GM21381 (cell line): ENCODE data around the gene RASSF10.

Experiments
- ATAC-seq: cut with Tn5 transposase; IDR thresholded peaks from one replicate; pipeline ENCODE4 v1.9.1; 2021; ENCODE audit warnings: mild to moderate bottlenecking, moderate library complexity; ENCODE audit not compliant: unreplicated experiment

RASSF10 gene

DNA sequence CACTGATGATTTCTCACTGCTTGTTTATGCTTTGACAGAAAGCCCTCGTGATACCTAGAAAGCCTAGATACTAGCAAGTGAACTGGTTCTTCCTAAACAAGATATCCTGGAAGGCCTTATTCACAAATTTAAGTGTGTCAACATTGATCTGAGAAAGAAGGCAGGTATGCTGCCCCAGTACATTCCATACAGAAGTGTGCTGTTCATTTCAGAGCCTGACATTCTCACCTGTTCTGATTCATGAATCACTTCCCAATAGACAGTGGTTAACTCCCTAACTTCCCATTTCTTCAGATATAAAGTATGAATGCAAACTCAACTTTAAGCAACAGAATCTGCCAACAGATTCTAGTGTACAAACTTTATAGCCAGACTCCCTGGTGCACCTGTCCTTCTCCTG is 15.5 kb upstream of the RASSF10 start:
- ATAC-seq, result no peak

DNA sequence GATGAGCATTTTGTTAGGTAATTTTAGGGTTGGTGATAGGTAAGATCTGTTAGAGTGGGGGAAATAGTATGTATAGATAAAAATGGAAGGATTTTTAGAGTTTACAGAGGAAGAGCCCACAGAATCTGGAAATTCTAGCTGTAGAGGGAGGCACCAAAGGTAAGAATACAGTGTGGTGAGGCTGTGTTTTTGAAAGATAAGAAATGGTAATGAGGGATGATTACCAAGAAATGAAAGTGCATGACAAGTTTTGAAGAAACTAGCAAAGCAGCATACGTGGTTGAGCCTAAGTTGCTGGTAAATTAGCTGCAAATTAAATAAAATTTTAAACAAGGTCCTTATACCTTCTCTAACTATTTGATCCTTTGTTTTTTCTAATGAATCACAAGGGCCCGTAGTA is 14.6 kb upstream of the RASSF10 start:
- no peak for ATAC-seq

DNA sequence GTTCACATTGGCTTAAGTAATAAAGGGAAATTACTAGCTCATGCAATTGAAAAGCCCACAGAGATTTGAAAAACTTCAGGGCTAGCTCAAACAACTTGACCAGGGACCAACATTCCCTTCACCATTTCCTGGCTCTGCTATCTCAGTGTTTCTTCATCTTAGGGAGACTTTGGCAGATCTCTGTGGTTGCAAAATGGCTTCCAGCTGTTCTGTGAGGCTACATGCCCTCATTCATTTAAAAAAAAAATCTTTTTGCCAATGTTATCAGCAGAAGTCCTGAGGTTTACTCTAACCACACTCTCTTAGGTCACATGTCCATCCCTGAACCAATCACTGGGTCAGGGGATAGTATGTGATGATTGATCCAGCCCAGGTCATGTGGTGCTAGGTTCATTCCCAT is 13.9 kb upstream of the RASSF10 start:
- no peak for ATAC-seq

DNA sequence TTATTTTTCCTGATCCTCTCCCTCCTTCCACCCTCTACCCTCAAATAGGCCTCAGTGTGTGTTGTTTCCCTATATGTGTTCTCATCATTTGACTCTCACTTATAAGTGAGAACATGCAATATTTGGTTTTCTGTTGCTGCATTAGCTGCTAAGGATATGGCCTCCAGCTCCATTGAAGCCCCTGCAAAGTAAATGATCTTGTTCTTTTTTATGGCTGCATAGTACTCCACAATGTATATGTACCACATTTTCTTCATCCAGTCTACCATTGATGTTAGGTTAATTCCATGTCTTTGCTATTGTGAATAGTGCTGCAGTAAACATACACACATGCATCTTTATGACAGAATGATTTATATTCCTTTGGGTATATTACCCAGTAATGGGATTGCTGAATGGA is 13.3 kb upstream of the RASSF10 start:
- ATAC-seq, result no peak

DNA sequence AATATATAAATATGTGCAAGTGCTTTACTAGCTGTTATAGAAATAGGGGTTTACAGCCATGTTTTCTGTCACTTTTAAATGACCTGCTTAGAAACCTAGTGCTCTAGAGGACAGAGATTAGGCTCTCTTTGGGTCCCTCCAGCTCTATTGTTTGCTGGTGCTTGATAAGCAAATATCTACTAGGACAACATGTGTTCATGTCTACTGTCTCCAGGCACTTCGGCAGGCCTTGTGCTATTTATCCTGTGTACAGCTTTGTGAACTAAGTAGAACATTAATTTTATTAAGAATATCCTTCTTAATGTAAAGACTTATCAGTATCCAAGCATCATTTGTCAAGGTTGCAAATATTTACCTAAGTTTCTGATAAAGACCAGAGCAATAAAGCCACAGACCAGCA is 11.9 kb upstream of the RASSF10 start:
- no peak for ATAC-seq

DNA sequence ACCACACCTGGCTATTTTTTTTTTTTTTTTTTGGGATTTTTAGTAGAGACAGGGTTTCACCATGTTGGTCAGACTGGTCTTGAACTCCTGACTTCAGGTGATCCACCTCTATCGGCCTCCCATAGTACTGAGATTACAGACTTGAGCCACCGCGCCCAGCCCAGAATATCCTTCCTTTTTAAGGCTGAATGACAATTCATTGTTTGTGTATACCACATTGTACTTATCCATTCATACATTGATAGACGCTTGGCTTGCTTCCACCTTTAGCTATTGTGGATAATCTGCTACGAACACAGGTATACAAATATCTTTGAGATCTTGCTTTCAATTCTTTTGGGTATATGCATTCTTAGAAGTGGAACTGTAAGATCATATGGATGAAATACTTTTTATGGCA is 10.8 kb upstream of the RASSF10 start:
- no peak for ATAC-seq

DNA sequence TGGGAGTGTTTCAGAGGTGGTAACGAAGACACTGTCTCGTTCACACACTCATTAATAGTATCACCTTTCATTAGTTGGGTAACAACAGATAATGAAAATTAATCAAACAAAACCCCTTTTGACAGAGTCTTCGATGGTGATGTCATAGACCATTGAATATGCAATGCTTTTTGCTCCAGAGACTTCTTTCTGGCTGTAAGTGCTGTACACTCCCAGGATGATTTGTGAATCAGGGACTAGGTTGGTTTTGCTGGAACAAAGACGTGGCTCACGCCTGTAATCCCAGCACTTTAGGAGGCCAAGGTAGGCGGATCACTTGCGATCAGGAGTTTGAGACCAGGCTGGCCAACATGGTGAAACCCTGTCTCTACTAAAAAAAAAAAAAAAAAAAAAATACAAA is 9.5 kb upstream of the RASSF10 start:
- ATAC-seq, result no peak

DNA sequence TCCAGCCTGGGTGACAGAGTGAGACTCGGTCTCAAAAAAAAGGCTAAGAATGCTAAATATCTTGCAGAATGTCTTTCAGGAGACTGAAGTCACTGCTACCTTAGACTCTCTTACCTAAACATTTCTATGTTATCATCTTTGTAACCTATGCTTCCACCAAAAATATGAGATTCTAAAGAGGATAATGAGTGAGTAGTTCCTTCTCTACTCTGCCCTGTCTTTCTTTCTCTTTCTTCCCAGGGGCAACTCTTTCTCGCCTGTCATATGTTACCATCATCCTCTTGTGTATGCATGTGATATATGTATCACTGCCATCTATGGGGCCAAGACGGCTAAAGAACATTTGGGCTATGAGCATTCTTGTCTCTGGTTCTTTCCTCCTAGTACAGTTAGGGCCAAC is 9.0 kb upstream of the RASSF10 start:
- no peak for ATAC-seq

DNA sequence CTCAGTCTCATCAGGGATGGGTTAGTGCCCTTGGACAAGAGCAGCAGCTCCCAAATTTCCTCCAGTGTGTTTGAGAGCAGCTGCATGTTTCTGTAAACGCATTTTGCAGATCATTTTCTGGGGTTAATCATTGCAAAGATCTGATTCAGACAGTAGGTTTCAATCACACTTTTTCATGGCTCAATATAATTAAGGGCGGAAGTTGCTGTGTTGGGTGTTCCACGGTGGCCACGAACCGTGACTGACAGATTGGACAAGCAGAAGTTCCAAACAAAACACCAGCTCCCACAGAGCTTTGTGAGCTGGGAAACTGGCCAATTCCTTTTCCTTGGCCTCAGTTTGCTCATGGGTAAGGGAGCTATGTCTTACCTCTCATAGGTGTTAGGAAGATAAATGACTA is 8.4 kb upstream of the RASSF10 start:
- ATAC-seq, result no peak

DNA sequence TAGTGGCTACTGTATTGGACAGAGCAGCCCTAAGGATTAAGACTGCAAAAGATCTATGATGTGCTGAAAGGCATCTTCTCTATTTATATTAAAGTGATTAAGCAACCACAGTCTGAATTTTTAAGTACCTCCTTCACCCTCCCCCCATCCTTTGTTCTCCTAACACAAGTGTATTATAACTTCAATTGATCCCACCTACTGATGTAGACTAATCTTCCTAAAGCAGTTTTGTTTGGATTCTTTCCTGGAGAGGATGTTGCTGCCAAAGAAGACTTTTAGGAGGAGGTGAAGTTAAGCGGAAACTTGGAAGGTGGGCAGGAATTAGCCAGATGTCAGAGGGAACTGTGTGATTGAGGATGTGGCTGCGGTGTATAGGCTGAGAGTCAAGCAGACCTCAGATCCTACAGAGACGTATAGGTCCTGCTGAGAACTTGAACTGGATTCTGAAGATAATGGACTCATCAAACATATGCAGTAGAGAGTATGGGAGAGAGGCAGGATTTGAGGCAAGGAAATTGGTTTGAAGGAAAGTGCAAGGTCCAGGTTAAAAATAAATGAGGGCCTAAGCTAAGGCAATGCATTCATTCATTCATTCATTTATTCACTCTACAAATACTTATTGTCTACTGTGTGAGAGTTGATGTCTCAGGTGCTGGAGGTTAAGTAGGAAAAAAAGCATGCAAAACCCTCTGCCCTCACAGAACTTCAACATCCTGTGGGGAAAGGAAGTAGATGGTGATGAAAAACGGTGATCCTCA is 5.2 kb upstream of the RASSF10 start:
- no peak for ATAC-seq

DNA sequence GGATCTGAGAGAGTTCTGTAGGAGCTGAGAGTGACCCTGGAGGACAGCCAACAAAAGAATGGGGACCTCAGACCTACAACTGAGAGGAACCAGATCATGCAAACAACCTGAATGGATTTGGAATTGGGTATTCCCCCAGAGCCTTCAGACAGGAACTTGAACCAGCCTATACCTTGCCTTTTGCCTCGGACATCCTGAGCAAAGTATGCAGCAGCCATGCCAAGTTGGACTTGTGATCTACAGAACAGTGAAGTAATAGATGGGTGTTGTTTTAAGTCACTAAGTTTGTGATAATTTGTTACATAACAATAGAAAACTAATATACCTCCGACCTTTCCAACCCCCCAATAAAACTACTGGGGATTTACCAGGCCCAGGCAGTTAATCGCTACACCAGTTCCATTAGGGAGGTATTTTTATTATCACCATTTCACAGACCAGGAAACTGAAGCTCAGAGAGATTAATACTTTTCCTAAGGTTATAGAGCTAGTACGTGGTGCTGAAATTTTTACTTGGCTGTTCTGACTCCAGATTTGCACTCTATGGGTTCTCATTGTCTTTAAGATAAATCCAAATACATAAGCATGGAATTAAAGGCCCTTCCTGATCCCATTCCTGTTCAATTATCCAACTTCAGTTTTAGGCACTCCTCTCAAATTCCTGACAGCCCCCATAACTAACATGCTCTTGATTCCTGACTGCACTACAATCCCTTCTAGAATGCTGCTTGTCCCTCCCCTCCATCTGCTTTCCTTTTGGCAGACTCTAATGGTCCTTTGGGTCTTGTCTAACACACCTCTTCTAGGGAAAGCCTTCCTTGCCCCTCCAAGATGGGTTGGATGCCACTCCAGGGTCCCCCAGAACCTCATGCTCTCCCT is 1.7 kb upstream of the RASSF10 start:
- no peak for ATAC-seq

DNA sequence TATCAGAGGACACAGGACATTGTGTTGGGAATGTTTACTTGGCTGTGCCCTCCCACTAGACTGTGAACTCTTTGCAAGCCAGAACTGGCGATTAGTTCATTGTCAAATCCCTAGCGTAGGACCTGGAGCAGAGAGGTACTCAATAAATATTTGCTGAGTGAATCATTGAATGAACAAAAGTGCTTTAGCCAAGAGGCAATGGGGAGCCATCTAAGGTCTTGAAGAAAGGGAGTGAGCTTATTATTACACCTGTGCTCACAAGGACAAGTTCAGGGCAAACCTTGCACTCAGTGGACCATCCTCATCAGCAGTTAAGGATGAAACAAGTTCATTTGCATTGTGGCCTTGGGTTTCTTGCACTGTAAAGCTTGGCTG is 1.1 kb upstream of the RASSF10 start:
- ATAC-seq, result no peak

DNA sequence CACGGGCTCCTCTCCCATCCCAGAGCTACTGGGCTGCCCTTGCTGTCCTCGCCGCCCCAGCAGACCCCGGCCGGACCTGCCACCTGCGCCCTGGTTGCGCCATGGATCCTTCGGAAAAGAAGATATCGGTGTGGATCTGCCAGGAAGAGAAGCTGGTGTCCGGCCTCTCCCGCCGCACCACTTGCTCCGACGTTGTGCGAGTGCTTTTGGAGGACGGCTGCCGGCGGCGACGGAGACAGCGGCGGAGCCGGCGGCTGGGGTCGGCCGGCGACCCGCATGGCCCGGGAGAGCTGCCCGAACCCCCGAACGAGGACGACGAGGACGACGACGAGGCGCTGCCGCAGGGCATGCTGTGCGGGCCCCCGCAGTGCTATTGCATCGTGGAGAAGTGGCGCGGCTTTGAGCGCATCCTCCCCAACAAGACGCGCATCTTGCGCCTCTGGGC is 382 bp downstream of the RASSF10 start:
- no peak for ATAC-seq

DNA sequence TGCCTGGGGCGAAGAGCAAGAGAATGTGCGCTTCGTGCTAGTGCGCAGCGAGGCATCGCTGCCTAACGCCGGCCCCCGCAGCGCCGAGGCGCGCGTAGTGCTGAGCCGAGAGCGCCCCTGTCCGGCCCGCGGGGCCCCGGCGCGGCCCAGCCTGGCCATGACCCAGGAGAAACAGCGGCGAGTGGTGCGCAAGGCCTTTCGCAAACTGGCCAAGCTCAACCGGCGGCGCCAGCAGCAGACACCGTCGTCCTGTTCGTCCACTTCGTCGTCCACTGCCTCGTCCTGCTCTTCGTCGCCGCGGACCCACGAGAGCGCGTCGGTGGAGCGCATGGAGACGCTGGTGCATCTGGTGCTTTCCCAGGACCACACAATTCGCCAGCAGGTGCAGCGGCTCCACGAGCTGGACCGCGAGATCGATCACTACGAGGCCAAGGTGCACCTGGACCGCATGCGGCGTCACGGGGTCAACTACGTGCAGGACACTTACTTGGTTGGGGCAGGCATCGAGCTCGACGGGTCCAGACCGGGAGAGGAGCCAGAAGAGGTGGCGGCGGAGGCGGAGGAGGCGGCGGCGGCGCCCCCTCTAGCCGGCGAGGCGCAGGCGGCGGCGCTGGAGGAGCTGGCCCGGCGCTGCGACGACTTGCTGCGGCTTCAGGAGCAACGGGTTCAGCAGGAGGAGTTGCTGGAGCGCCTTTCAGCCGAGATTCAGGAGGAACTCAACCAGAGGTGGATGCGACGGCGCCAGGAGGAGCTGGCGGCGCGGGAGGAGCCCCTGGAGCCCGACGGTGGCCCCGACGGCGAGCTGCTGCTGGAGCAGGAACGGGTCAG is 1.0 kb downstream of the RASSF10 start:
- no peak for ATAC-seq

DNA sequence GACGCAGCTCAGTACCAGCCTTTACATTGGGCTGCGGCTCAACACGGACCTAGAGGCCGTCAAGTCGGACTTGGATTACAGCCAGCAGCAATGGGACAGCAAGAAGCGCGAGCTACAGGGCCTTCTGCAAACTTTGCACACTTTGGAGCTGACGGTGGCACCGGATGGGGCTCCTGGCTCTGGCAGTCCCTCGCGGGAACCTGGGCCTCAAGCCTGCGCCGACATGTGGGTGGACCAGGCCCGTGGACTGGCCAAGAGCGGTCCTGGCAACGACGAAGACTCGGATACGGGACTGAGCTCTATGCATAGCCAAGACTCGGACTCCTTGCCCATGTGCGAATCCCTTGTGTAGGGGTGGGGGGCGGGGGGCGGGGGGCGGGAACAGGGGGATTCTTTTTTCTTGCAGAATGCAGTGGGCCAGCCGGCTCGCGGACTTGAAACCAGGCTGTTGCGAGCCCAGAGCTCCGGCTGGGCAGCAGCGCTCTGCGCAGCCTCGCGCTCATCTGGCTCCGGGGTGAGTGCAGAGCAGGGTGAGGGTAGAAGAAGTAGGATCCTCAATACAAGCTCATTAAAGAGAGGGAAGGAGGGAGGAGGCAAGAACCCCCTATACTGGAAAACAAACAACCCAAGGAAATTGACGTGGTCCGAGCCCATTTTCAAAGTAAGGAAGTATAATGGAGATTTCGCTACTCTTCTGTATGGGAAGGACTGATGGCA is 1.8 kb downstream of the RASSF10 start:
- no peak for ATAC-seq

DNA sequence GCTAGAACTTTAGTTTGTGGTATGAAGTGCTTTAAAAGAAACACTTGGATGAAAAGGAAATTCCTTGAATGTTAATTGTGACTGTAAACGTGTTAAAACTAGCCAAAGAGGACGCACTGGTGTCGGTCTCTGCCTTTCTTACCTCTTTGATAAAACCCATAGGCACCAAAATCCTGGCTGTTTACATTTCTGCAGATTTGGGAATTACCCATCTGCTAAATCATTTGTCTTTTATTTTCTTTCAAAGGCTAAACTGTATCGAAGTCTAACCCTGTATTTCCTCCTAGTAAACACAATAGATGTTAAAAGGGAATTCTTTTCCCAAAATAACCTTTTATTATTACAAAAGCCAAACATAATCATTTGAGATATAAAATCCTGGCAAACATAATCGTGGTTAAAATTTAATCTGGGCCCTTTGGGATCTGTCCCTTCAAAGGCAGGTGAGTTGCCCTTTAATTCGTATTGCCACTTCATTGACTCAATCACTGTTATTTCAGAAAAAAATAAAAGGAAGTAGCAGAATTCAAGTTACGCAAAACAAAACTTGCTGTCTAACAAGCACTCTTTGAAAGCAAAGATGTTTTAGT is 2.4 kb downstream of the RASSF10 start:
- no peak for ATAC-seq

DNA sequence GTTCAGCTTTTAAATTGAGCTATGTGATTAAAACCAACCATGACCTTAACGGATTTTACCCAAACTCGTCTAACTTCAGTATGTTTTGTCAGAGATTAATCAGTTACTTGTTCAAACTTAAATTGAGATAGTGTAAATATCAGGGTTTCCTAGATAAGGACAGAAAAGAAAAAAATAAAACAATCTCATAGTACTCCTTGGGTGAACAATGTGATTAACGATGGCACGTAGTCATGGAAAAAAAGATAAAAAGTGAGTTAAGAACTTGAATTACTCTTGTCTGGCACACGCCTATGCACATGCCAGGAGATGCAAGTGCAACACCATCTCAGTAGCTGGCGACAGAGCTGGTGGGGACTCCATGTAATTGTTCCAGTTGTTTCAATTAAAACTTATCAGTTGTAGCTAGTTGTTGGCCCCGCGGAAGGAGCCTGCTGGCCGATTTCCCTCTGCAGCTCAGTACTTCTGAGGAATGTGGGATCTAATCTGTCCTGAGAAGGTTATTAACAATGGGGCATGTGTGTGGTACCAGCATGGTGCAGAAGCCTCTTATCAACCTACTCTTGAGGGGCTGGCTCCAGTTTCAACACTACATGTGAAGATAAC is 3.0 kb downstream of the RASSF10 start:
- no peak for ATAC-seq

DNA sequence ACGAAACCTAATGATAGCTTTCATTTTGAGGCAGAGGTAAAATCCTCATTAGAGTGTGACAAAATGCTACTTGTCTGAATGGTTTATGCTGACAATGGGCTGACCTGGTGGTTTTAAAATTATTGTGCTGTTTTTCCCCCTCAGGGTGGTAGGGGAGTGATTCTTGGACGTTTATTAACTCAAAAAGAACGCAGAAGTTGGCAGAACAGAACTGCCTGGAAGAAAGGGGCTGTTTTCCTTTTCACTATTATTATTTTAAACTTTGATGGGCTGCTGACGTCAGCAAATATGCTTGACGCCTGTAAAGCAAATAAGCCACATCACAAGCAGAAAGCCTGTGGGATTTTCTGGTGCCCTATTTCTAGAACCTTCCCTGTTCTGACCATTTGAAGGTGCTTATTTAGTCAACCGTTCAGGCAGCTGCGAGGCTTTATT is 4.0 kb downstream of the RASSF10 start:
- ATAC-seq, result no peak

DNA sequence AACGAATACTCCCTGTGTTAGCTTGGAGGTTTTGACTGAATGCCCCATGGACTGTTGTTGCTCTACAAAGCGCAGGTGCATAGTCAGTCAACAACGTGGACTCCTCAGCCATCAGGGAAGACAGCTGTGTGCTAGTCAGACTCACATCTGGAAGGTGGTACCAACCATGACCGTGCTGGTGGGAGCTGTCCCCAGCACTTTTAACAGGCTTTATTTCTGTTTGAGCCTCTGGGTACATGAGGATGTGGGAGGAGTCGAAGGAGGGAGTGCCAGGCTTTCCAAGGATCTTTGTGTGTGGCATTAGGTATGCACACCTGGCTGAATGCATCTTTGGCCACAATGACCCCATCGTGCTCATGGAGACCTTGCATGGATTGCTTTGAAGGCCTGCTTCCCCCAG is 6.6 kb downstream of the RASSF10 start:
- no peak for ATAC-seq

DNA sequence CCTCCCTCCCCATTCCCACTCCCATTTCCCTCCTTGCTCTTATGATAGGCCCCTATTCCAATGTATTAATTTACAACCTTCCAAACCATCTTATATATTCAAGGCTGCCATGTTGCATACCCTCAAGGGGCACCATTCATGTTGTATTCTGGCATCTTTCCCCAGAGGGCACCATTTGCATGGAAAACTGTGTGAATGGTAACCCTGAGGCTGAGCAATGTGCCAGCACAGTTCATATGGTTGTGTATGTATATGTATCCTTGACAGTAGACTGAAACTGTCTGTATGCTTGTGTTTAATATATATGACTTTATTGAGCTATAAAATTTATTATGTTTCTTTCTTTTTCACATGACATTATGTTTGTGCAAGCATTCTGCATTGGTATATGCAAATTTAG is 7.3 kb downstream of the RASSF10 start:
- no peak for ATAC-seq
